GM18867 (cell line): ENCODE results near the gene GTF2H4.

ENCODE experiments used
- ATAC-seq: cut with Tn5 transposase; IDR thresholded peaks from one replicate; pipeline ENCODE4 v1.9.1; 2021; ENCODE audit warnings: mild to moderate bottlenecking, moderate library complexity; ENCODE audit not compliant: unreplicated experiment

The GTF2H4 gene

DNA sequence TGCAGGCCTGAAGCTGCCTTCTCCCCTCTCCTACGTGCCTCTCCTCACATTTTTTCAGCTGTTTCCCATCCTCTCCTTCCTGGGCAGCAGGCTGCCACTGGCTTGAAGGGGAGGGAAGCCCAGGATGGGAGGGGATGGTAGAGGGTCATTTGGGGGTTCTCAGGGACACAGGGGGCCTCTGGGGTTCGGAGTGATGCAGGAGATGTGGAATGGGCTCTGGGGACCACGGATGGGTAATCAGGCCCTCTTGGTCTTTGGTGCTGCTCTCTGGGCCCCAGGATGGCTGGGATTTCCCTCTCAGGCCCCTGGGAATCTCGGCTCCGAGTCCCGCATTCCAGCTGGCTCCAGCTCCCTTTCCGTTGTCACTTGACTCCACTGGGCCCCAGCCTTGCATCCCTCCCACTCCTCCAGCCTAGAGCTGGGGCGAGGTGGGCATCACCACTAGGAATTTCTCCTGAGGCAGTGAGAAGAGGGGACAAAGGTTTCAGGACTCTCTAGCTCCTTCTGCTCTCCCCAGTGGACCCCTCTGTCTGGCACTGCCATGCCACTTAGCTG is 25.7 kb upstream of the GTF2H4 start:
- ATAC-seq: no peak

DNA sequence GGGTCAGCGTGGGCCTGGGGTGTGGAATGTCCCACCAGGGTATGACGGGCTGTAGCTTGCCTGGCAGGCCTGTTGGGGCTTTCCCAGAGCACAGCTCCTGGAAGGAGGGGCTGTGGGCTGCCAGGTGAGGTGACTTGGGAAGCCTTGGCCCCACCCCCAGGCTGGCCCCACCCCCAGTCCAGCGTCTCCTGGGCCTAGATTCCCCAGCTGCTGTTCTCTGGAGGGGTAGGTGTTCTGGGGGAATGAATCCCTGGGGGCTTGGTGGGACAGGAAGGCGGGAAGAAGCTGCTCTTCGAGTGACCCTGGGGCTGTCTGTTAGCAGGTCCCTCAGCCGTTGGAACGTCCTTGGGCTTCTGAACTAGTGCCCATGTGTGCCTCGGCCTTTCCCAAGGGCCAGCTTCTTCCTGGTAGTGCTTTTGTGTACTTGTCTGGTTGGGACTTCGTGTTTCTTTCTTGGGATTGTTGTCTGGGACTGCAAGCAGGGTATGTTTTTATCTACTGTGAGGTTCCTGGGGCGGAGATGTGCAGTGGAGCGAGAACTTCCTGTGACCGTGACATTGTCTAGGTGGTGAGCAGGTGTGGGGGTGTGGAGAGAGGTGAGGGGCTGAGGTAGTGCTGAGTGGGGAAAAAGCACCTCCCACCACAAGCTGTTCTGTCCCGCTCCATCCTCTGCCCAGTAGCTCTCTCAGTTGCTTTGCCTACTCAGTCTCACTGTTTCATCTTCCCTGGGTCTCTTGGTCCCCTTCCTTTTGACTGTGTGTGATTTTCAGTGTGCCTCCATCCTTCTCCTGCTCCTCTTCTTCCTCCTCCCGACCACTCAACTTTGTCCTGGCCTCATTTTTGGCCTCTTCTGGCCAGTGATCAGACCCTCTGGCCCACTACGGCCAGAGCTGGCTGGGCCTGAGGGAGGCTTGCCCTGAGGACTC is 25.0 kb upstream of the GTF2H4 start:
- peak; percentile 43 for ATAC-seq

DNA sequence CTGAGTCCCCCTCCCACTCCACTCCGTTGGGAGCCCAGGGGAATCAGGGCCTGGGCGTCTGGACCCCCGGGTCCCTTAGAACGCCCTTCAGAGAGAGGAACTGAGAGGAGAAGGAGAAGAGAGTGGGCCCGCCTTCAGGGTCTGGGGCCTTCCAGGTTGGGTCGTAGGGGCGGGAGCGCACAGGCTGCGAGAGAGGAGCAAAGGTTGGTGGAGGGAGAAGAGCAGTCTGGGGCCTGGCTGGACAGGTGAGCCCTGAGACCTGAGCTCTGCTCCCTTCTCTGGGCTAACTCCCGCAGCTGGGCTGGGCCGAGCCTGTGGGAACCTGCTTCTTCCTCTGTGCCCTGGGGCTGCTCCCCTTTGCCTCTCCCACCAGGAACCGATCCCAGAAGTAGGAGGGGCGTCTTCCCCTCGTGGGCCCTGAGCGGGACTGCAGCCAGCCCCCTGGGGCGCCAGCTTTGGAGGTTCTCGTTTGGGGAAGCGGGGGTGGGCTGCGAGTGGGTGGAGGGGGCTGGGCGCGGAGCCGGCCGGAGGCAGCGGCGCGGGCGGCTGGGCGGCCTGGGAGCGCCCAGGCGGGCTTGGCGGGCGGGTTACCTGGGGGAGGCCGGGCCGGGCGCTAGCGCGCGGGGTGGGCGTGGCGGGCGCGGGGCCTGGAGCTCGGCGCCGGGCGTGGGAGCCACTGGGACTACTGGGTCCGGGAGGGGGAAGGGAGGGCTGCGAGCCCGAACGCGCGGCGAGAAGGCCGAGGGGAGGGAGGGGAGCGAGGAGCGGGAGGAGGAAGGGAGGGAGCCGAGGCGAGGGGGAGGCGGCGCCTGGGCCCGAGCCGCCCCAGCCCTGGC is 24.1 kb upstream of the GTF2H4 start, which contains the start of gene DDR1:
TSS of gene DDR1 (plus strand) at position 835 of the 836 bp plus-strand sequence. CDS start 4,211 bp downstream, outside the sequence.
- ATAC-seq: no peak

DNA sequence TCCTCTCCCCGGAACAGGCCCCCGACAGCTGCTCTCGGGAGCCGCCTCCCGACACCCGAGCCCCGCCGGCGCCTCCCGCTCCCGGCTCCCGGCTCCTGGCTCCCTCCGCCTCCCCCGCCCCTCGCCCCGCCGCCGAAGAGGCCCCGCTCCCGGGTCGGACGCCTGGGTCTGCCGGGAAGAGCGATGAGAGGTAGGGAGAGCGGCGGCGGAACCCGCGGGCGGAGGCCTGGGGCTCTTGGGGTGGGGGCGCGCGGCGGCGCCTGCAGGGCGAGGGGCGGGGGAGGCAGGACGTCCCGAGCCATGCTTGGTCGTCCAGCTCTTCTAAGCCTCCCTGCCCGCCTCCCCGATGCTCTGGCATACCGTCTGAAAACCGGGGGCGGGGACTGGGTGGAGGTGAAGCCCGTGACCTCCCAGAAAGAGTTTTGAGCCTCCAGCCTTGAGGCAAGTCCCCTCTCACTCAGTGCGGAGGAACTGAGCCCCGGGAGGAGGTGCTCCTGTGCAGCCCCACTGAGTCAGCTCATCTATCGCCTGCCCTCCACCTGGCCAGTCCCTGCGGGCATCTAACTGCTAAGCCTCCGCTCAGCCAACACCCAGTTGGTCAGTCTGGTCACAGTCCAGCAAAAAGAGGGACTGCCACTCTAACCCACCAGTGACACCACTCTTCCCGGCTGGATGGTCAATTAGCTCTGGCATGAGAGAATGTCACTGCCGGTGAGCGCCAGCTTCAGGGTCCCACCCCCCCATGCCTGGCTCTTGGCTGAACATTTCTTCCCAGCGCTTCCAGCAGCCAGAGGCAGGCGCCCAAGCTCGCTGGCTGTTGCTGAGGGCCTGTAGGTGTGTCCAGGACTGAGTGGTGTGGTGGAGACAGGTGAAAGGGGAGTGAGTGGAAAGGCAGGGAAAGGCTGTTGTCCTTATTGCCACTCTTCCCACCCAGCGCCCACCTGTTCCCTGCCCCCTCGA is 23.2 kb upstream of the GTF2H4 start:
- no peak for ATAC-seq

DNA sequence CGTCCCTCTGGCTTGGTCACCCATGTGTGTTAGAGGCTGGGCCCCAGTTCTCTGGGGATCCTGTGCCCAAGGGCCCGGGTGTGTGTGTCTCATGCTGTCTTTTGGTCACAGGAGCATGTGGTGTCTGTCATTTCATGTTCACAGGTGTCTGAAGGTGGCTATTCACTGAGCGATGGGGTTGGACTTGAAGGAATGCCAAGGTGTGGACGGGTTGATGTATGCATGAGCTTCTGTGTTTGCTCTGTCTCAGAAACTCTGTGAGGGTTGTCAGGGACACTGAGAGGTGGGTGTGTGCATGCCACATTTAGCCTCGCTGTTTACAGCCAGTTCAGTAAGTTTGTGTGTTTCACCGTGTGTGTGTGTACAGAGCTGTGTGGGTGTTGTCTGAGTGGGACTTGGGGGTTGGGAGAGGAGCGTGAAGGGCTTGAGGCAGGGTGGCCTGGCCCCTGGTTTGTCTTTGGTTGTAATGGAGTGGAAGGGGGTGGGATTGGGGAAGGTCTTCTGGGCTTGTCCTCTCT is 22.5 kb upstream of the GTF2H4 start:
- ATAC-seq: no peak

DNA sequence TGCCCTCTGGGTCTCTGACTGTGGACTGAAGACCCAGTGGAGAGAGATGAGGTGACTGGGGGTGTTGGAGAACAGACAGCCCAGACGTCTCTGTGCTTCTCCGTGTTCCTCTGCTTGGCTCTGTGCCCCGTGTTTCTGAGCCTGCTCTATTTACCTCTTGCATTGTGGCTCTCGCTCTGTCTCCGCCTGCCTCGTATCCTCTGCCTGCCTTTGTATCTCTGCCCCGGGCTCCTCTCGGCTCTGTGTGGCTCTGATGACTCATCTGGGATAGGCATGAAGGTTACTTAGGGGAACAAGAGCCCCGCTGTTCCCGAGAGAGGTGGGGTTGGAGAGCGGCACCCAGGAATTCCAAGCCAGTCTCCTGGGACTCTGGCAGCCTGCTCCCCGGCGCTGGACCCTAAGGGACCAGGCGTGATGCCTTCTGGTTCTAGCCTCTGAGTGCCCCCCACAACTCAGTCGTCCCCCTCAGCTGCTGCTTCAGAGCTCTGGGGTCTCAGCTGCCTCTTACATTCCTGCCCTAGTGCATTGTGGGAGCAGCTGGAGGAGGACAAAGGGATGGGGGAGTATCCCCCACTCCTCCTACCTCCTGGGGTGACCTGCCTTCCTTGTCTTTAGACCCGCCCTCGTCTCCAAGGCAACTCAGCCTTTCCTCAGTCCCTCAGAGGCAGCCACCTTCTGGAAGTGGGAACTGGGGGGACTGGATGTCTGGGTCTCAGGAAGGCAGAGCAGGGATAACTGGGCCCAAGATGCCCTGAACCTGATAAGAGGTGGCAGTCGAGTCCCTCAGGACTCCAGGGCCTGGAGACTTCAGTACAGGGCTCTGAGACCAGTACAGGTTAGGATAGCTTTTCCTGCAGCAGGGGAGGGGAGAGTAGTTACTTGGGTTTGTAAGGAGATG is 21.8 kb upstream of the GTF2H4 start:
- no peak for ATAC-seq

DNA sequence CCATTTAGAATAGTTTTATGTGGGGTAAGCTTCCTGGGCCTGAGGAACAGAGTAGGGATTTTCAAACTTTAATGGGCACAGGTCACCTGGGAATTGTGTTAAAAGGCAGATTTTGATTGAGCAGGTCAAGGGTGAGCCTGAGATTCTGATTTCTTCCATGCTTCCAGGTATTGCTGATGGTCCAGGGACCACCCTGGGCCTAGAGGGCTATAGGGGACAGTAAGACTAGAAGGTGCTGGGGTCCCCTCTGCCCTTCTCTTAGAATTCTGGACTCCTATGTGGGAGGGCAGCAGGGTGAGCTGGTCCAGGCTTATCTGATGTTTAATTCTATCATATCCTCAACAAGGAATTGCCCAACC is 21.1 kb upstream of the GTF2H4 start:
- ATAC-seq: no peak

DNA sequence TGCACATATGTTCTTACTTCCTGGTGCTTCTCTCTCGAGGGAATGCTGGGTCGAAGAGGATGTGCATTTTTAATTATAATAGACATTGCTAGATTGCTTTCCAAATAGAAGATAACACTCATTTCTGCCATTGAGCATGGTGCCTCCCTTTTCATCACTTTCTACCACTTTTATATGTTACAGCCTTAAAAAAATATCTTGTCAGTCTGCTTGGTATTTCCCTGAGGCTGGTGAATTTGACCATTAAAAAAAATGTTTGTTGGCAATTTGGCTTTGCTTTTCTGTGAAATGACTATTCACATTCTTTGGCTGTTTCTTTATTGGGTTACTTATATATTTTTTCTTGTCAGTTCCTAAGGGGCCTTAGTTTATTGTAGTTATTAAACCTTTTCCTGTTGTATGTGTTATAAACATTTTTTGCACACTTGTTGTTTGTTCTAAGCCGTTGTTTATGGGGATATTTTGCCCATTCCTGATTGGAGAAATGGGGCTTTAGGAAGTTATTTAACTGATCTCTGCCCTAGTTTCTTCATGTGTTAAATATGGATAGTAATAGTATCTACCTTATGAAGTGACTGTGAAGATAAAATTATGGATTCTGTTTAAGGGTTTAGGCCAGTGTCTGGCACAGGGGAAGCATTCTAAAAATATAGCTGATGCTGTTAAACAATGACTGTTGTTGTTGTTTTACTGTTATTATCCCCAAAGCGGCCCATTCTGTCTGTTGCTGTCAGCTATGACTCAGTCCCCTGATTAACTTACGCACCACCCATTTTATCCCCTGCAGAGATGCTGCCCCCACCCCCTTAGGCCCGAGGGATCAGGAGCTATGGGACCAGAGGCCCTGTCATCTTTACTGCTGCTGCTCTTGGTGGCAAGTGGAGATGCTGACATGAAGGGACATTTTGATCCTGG is 19.8 kb upstream of the GTF2H4 start:
- no peak for ATAC-seq

DNA sequence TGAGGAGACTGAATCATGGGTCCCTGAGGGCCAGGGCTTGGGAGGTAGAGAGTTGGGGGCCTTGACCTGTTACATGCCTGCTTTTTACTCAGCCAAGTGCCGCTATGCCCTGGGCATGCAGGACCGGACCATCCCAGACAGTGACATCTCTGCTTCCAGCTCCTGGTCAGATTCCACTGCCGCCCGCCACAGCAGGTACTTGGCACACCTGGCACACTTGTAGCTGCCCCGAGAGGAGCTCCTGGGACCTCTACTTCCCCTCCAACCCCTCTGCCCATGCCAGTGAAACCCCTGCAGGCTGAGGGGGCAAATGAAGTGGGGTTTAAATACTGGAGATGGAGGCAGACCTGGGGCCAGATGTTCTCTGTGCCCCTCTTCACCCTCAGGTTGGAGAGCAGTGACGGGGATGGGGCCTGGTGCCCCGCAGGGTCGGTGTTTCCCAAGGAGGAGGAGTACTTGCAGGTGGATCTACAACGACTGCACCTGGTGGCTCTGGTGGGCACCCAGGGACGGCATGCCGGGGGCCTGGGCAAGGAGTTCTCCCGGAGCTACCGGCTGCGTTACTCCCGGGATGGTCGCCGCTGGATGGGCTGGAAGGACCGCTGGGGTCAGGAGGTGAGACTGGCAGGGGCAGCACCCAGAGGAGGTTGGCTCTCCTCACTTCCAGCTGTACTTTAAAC is 19.1 kb upstream of the GTF2H4 start:
- no peak for ATAC-seq

DNA sequence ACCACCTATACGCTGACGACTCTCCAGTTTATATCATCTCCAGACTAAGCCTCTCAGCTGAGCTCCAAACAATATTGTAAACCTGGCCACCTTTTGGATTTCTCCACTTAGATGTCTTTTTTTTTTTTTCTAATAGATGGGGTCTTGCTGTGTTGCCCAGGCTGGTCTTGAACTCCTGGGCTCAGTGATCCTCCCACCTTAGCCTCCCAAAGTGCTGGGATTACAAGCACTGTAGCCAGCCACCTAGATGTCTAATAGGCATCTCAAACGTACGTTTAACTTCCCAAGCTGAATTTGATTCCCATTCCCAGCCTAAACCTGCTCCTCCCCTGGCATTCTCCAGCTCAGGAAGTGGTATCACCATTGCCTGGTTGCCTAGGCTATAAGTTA is 18.5 kb upstream of the GTF2H4 start:
- ATAC-seq: no peak

DNA sequence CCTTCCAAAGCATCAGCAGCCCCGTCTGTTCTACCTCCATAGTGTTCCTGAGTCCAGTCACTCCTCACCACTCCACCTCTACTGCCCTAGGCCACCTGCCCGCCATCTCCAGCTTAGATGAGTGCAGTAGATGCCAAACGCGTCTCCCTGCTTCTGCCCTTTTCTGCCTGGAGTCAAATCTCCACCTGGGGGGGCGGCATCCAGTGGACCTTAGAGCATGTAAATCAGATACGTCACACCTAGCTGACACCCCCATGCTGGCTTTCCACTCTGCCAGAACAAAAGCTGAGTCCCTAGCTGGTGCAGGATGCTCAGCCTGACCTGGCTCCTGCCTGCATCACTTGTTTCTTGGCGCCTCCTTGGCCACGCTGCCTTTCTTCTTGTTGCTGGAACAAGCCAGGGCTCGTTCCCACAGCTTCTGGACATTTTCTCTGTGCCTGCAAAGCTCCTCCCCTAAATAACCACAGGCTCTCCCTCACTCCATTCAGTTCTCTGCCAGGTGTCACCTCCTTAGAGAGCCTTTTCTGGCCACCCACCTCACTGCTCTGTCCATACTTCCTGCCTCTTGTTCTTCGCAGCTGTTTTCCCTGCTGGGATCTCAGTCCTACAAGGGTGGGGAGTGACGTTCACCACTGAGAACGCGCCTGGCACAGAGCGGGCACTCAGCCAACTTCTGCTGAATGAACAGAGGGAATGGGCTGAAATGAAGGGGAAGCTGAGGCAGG is 17.9 kb upstream of the GTF2H4 start:
- ATAC-seq: no peak

DNA sequence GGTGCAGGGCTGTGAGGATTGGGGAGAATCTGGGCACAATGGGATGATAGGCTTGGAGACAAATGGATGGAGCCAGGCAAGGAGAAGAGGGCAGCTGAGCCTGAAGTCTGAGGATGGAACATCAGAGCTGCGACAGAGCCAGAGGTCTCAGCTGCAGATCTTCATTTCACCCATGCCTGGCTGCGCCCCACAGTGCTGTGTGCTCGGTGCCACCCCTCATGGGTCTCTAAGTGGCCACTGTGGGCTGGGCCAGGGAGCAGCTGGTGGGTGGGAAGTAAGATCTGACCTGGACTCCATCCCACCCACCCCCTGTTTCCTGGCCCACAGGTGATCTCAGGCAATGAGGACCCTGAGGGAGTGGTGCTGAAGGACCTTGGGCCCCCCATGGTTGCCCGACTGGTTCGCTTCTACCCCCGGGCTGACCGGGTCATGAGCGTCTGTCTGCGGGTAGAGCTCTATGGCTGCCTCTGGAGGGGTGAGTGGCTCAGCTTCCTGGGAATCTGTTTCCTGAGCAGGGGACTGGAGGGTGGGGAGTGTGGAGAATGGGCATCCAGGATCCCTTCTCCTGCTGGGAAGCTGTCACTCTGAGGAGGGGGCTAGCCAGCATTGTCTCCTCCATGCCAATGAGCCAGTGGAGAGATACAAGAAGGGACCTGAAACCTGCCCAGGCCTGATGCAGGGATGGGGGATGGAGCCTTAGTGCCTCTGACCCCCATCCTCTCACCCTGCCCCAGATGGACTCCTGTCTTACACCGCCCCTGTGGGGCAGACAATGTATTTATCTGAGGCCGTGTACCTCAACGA is 17.2 kb upstream of the GTF2H4 start:
- ATAC-seq: no peak

DNA sequence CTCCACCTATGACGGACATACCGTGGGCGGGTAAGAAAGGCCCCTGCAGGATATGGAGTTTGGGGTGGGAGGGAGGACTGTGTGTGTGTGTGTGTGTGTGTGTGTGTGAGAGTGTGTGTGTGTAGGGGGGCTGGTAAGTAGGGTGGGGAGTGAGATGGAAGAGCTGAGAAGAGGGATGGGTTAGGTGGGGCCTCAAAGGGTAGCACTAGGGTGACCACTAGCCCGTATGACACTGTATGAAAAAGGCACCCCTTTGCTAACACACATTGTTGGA is 16.6 kb upstream of the GTF2H4 start:
- no peak for ATAC-seq

DNA sequence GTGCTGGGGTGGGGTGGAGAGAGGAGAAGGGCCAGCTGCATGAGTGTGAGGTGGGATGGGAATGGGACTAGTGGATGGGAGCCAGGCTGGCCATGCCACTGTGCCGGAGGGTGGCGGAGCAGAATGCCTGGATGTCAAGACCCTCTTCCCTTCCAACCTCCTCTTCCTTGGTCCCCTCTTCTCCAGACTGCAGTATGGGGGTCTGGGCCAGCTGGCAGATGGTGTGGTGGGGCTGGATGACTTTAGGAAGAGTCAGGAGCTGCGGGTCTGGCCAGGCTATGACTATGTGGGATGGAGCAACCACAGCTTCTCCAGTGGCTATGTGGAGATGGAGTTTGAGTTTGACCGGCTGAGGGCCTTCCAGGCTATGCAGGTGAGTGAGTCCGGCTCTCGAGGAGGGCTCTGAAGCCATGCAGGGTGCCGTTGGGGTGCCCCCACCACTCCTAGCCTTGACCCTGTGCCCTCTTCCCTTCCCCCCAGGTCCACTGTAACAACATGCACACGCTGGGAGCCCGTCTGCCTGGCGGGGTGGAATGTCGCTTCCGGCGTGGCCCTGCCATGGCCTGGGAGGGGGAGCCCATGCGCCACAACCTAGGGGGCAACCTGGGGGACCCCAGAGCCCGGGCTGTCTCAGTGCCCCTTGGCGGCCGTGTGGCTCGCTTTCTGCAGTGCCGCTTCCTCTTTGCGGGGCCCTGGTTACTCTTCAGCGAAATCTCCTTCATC is 16.0 kb upstream of the GTF2H4 start:
- no peak for ATAC-seq

DNA sequence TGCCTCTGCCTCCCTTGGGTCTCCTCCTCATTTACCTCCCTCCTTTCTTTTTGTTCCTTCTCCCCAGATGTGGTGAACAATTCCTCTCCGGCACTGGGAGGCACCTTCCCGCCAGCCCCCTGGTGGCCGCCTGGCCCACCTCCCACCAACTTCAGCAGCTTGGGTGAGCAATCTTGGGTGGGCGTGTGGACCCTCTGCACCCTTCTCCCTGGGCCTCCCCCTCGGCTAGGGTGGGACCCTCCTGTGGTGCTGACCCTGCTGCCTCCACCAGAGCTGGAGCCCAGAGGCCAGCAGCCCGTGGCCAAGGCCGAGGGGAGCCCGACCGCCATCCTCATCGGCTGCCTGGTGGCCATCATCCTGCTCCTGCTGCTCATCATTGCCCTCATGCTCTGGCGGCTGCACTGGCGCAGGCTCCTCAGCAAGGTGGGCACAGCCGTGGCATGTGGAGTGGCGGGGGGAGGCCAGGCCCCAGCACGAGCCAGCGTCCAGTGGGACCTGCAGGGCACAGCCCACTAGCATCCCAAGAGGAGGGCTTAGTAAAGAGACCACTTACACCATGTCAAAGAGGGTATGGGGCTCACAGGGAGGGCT is 14.9 kb upstream of the GTF2H4 start:
- no peak for ATAC-seq
